GOT3 (cell line): ENCODE data around the gene CYB561D1.

Source experiments
- DNase-seq: peaks from one replicate; lab custom pipeline; 2025; ENCODE audit warnings: mixed read lengths; lab: John Stamatoyannopoulos, UW

The CYB561D1 gene

DNA sequence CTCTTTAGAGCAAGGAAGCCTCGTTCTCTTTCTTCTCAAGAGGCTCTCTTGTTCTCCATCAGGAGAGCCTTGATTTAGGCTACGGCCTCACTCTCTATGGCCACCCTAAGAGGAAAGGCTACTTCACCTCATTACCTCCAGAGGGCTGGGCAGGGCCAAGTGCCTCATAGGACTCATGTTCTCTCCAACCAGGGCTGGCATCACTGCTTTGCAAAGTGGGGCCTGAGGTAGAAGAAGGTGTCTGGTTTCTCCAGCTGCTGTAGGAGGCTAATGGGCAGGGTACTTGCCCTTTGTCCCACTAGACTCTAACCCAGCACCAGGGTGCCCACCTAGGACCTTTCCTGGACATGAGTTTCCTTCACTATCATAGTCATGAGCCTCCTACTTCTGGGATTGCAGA lies 12.2 kb upstream of the CYB561D1 start:
- no peak for DNase-seq

DNA sequence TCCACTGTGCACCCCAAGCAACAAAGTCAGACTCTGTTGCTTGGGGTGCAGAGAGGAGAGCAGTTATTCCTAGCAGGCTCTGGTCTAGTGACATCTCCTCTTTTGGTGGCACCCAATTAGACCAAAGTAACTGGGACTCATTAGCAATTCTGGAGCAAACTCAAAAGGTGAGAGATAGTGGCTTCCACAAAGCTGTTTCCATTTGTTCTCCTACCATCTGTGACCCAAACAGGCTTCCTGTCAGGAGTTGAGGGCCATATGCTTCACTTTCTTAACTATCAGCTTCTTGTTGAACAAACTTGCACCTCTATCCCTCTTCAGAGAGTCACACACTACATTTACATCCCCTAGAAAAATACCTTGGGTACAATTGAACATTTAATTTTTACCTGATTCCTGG lies 11.7 kb upstream of the CYB561D1 start:
- DNase-seq = no peak

DNA sequence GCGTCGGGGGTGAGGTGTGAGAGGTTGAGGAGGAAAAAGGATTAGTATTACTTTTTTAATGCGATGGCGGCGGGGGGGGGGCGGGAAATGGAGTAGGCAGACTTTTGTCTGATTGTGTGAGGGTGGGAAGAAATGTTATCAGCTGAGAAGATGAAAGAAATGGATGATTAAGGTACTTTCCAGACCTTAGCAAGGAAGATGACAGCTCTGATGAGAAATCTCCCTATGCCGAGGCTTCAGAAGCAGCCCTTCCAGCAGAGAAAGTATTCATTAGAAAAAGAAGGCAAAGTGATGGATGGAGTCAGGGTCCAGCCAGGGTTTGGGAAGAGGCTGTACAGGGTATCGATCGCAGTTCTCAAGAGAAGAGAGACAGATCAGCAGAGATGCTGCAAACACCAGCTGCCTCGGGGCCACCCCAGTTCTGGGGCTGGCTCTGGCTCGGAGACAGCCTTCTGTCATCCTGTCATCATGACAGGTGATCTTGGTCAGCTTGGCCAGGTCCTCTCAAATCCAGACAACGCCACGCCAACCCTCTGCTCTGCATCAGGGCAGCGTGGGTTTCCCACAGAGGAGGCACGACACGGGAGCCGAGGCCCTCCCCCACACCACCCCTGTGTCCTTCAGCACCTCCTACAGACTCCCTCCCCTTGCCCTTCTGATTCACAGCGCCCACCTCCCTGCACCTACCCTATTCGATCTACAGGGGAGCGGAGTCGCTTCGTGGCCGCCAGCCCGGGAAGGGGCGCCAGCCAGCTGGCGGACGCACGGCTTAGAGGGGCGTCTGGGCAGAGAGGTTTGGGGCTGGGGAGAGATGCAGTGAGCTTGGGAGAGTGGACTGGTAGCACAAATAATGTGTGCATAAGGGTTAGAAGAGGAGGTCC lies 10.9 kb upstream of the CYB561D1 start:
- DNase-seq = no peak

DNA sequence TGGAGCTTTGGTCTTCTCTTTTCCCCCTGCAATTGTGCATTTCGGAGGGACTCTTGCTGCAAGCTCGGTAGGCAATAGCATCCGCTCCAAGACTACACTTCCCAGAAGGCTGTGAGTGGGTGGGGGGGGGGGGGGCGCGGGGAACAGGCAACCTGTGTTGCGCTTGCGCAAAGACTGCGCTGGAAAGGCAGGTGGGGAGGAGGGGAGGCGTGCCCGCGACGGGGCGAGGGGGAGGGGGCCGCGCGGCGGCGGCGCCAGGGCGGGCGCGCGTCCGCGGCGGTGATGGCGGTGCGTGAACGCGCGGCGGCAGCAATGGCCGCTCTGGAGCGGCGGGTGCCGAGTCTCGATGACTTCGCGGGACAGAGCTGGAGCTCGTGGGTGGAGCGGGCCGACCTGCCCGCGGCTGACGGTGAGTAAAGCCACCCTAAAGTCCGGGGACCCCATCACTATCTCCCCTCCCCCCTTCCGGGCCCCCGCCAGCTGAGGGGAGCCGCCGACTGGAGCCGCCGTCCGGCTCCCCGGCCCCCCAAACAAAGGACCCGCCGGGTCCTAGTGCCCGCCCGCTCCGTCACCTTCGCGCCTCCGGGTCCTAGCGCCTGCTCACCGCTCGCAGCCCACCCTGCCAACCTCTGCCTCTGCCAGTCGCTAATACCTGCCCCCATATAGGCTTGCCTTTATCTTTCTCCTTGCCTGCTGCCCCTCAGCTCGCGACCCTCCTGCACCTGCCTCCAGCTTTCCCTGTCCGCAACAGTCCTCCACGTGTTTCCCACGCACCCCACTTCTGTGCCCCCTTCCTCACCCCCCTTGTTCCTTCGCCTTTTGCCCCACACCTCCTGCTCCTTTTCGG lies 10.0 kb upstream of the CYB561D1 start, which contains the start of gene ATXN7L2:
Gene ATXN7L2 (plus strand): TSS at position 234 of the 847 bp plus-strand sequence. CDS start 49 bp downstream, at position 283.
- DNase-seq = peak; percentile 57

DNA sequence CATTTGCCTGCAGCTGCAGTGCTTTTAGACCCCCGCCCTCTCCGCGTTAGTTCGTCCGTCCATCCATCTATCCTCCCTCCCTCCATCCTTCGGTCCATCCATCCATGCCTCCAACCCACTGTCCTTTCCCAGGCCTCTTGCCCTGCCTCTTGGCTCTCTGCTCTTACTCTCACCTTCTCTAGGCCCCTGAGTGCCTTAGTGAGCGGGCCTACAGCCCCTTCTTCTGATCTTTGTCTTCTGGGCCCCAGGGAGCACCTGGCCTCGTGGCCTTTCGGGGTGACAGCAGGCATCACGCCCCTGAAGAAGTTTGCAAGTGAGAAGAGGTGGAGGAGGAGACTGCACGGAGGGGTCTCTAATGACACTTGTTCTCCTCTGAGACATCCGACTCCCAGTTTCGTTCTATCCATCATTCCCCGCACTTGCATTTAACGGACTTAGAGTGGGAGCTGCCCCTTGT lies 9.3 kb upstream of the CYB561D1 start:
- no peak for DNase-seq

DNA sequence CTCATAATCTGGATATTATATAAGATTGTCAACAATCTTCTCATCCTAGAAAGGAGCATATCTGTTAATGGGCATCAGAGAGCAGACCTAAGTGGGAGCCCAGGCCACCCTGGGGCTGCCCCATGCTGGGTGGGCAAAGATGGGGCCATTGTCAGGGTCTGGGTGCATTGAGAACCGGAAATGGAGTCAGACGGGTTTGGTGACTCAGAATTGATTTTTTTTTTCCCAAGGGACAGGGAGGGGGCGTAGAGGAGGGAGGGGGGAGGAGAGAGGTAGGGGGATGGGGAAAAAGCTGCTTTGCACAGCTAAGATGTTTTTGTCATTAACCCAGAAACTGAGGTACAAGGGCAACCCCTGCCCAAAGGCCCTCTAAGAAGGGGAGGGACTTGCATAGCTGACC lies 8.9 kb upstream of the CYB561D1 start:
- no peak for DNase-seq

DNA sequence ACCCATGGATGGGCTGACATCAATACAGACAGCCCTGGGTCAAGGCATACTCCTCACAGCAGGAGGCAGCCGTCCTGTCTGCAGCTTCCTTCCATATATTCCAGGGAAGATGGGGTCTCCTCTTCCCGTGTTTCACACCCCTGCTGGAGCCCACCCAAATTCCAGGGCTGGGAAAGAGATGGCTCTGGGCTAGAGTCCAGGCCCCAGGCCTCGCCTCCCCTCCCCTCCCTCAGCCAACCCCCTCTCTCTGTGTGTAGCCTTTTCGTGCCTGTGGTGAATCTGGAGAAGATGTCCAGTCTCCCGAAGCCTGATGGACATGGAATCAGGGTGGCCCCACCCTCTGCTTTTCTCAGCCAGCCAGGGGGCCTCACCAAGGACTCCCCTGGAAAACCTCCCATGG lies 6.6 kb upstream of the CYB561D1 start:
- DNase-seq = no peak

DNA sequence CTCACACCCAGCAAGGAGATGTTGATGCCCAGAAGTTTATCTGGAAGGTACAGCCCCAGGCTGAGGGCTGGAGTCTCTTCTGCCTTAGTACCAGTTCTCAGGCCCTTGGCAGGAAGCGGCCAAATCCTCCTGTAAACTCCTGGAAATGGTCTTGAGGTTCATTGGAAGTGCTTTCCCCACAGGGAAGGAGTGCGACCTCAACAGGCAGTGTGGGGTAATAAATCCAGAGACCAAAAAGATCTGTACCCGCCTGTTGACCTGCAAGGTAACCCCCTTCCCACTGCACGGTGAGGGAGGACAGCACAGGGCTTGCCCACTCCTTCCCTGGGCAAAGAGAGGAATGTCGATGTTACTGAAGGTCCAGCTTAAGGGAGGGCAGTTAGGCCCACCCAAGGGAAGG lies 5.7 kb upstream of the CYB561D1 start:
- DNase-seq = no peak

DNA sequence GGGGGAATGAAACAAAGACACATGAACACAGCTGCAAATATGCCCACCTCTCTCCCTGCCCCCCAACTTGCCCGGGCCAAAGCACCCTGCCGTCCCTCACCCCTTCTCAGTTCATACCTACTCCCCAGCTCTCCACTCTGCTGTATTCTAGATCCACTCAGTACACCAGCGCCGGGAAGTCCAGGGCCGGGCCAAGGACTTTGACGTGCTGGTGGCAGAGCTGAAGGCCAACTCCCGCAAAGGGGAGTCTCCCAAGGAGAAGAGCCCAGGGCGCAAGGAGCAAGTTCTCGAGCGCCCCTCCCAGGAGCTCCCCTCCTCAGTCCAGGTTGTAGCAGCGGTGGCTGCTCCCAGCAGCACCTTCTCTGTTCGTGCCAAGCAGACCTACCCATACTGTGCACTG lies 5.2 kb upstream of the CYB561D1 start:
- no peak for DNase-seq

DNA sequence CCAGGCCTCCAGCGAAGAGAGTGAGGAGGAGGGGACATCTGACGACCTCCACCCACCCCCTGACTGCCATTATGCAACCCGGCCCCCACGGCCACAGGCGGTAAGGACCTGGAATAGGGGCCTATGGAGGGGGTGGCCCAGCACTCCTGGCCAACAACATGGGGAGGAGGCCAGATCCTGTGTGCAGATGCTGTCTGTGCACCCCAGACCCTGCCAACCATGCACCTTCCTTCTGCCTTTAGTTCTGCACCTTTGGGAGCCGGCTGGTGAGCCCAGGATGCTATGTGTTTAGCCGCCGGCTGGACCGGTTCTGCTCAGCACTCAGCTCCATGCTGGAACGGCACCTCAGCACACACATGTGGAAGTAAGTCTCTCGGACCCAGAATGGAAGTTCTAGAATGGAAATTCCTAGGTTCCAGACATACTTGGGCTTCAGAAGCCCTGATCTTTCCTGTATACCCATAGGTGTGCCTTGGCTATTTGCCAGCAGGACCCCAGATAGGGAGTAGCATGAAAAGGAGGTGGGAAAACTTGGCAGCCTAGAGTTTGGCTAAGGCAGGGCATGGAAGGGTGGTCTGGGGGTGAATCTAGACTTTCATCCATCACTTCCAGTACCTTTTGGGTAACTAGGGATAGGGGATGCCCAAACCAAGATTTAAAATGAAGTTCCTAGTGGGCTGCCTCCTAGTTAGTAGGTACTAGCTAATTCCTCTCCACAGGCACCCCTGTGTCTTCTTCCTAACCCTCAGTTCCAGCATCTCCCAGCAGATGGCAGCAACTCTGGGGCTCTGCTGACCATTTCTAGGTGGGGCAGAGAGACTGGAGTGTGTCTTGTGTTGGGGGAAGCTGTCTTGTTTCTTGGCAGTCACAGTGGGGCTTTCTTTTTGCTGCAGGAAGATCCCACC lies 3.6 kb upstream of the CYB561D1 start:
- no peak for DNase-seq

DNA sequence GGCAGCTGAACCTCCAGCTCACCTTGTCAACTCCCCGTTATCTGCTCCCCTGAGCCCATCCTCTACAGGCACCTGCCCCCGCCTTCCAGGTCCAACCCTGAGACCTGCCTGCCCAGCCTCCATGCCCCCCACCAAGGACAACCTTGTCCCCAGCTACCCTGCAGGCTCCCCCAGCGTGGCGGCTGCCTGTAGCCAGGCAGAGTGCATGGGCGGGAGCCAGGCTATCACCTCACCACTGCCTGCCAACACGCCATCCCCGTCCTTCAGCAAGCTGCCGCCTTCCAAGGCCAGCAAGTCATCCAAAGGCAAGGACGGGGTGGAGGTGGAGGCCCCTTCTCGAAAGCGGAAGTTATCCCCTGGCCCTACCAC lies 3.0 kb upstream of the CYB561D1 start:
- DNase-seq = no peak

DNA sequence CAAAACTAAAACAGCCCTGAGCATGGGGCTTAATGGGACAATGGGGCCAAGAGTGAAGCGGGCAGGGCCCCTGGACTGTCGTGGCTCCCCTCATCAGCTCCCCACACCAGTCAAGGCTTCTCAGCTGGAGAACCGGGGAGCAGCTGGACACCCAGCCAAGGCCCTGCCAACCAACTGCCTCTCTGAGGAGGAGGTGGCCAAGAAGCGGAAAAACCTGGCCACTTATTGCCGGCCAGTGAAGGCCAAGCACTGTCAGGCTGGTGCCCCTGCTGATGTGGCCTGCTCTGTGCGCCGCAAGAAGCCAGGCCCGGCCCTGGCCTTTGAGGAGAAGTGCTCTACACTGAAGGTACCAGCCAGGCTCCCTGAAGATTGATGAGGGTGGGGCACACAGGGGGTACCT lies 2.5 kb upstream of the CYB561D1 start:
- no peak for DNase-seq

DNA sequence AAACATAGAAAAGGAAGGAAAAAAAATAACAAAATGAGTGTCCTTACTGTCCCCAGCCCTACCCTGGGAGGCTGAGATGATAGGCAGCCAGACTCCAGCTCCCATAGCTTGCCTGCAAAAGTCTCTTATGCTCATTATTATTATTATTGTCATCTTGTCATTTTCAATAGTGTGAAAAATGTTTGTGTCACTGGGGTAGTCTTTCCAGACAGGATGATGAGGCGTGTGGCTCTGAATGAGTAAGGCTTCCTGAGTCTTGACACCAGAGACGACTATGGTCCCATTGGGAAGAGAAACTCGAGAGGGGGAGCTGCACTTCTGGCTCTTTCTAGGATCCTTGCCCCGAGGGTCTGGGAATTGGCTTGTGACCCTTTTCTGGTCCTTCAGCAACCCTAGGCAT lies 1.1 kb upstream of the CYB561D1 start:
- no peak for DNase-seq

DNA sequence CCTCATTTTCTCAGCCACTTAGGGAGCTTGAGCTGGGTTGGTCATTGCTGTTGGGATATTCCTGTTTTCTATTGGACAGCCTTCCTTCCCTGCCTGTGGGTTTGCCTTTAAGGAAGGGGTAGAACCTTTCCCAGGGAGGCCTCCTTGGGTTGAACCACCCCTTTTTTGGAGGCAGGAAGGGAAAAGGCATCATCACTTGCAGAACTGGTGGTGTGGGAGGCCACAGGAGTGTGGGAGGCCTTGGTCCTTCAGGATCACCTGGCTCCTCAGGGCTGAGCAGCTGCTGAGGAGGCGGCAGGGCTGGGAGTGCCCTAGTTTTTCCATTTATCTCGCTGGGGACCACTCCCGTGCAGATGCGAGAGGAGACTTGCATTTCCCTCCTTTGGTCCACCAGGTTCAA lies 667 bp upstream of the CYB561D1 start:
- DNase-seq = no peak

DNA sequence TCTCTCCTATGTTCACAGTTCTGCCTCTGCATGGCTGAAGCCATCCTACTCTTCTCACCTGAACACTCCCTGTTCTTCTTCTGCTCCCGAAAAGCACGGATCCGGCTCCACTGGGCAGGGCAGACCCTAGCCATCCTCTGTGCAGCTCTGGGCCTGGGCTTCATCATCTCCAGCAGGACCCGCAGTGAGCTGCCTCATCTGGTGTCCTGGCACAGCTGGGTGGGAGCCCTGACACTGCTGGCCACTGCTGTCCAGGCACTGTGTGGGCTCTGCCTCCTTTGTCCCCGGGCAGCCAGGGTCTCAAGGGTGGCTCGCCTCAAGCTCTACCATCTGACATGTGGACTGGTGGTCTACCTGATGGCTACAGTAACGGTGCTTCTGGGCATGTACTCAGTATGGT lies 1.8 kb downstream of the CYB561D1 start:
- DNase-seq = no peak

DNA sequence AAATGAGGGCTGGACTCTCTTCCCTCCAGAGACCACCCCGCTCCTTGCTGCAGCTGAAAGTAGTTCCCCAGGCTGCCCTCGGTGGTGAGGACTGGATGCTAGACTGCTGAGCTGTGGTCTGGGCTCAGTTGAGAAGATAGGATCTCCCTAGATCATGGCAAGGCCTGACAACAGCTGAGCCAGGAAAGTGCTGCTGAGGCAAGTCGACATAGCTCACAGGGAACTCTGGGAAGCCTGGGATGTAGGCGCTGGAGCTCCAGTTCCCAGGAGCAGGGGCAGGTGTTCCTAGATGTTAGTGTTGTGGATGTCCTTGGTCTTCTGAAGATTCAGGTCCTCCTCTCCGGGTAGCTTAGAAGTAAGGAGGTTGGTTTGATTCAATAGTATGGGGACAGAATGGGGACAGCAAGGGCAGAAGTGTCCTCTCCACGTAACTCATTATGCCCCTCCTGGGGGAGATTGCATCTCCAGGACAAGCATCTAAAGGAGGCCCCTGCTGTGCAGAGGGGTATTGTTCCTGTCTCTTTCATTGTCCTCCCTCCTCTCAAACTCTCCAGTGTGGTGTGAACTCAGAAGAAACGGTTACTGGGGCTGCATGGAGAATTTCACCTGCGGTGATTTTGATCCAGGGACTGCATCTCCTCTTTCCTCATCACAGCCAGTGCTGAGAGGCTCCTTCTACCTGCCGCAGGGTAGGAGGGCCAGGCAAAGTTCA lies 3.7 kb downstream of the CYB561D1 start:
- no peak for DNase-seq

DNA sequence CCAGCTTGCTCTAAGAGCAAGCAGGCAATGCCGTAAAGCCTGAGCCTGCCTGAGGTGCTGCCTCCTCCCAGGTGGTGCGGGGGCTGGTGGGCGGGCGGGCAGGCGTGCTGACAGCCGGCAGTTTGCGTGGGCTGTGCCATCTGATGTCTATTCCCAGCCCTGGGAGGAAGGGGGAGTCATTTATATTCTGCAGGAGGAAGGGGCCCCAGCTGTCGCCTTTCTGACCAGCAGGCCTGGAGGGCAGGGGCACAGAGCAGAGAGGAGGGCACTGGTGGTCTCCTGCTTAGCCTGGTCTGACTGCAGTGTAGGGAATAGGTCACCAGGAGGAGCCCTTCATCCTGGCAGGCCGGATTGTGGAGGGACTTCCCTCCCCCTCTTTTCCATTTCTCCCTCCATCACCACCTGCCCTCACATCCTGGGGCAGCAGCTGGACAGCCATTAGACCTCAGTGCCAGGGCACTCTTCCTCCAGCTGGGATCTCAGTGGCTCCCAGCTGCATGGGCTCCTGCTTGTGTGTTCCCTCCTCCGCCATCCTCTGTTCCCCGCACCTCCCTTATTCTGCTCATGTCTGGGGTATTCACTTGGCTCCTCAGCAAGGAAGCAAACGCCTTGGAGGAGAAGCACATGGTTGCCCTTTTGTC lies 4.4 kb downstream of the CYB561D1 start:
- DNase-seq = no peak

DNA sequence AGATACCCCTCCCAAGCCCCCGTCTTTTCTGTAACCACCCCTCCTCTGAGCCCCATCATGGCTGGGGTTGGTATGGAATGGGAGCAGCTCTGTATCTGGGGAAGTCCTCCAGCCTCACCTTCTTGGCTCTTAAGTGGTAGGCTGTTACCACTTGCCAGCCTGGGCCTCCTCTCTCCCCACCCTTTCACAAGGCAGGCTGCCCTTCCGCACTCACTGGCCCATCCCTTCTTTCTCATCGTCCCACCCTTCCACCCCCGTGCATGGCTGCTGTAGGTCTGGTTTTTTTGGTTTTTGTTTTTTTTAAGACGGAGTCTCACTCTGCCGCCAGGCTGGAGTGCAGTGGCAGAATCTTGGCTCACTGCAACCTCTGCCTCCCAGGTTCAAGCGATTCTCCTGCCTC lies 5.2 kb downstream of the CYB561D1 start:
- DNase-seq = no peak

DNA sequence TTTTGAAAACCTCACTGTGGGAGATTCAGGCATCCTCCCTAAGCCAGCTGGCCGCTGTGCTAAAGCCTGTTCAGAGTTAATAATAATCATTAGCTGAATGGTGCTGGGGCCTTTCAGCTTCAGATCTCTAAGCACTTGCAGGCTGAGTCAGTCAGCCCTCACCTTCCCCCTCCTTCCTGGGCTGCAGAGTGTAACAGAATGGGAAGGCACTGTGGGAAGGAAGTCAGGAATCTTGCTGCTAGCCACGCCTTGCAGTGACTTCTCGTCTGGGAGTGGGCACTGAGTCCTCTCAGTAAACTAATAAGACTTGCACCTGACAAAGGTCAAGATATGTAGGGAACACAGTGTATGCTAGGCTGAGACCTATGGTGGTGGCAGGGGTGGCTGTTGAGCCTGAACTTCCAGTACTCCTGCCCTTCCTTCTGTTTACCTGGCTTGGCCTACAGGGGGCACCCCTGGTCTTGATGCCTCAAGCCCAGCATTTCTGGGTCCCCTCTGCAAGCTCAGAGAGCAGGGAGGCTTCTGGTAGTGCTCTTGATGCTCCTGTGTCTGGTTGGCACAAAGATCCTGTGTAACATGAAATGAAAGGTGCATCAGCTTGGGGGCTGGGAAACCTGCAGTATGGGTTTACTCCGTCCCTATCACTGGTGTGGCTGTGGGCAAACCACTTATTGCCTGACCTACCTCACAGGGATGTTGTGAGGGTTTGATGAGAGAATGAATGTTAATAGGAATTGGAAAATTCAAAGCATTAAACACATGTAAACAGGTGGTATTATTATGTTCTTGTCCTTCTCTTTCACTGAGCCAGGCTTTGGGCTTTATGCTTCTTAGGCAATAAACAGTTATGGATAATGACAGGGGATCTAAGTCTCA lies 6.0 kb downstream of the CYB561D1 start:
- DNase-seq = no peak

DNA sequence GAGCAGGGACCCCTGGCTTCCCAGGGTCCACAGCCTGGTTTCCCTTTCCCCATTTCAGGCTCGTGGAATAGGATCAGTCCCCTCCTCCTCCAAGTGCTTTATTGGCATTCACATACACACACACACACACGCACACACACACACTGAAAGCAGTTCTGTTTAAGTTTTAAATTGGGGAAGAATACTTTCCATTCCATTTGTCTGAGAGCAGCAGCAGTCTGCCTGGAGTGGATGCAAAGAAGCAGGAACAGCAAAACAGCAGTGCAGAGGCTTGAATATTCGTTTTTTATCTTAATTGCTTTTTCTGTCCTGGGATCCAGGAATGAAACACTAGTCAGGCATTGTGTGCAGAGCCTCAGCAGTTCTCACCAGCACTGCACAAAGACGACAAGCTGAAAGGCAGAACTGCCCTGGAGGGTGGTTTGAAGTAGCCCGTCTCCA lies 7.1 kb downstream of the CYB561D1 start:
- DNase-seq = no peak
